ENCODE results near the gene ZNF628.

Gene ZNF628

DNA sequence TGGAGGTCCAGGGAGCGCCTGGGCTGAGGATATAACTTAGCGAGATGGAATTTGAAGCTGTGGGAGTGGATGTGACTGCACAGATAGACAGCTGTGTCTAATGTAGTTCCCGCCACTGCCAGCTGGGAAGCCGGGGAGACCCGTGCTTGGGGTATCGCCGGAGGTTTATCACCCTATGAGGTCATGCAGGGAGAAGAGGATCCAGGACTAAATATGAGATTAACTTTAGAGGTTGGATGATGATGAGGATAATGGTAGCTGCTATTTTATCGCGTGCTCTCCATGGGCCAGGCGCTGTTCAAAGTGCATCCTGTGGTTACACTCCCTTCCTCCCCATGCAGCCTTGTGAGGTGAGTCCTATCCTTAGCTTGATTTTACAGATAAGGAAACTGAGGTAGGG, 31.7 kb downstream of the ZNF628 start:
- DNase-seq, result no peak
- Mint-ChIP-seq H3K27me3 (peaks cover 37 to 39% of the 10 kb centered on the region in 2 donors), H3K36me3 (ENCODE audit: insufficient read depth) (peaks cover 4% of the 10 kb centered on the region), H3K27ac (no peak overlapping the region), H3K9me3 (no peaks in the 10 kb centered on the region), H3K4me1 (ENCODE audit: low read depth in 2 of 2) (peaks cover 9 to 11% of the 10 kb centered on the region in 2 donors), H3K4me3 (no peak overlapping the region)
- no peak for ATAC-seq (replicated peaks)

DNA sequence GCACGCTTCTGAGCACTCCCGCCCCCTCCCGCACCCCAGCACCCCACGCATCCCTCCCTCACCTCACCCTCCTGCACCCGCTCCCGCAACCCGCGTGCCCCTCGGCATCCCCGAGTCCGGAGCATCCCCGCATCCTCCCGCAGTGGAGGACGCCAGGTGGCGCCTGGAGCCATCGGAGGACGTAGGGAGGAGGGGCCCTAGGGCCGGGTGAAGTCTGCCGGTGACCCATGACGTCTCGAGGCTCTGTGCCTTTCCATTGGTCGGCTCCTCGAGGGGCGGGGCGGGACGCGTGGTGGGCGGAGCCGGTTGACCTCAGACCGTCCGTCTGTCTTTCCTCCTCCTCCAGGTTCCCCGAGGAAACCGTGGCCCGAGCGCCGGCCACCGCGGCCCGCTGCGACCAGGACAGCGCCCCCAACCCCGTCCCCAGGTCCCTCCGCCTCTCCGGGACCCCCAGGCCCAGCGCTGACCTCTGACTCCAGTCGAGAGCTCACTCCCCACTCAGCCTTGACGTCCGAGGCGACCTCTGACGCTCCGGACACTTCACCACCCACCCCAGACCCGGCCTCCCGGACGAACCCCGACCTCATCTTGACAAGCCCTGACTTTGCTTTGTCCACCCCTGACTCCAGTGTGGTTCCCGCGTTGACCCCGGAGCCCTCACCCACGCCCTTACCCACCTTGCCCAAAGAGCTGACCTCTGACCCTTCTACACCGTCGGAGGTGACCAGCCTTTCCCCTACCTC, 40.6 kb downstream of the ZNF628 start:
- Mint-ChIP-seq H3K9me3 (no peaks in the 10 kb centered on the region), H3K36me3 (ENCODE audit: insufficient read depth) (peaks cover 4% of the 10 kb centered on the region), H3K4me3 (peak overlapping the region; percentile 65 to 71), H3K27me3 (peaks cover 12 to 21% of the 10 kb centered on the region in 2 donors), H3K4me1 (ENCODE audit: low read depth in 2 of 2) (peaks cover 3 to 4% of the 10 kb centered on the region in 2 donors), H3K27ac (peak overlapping the region; percentile 76 to 79)
- DNase-seq, result peak; percentile 86 to 89 (median 87)
- peak; percentile 100 for ATAC-seq (replicated peaks)

- no peak for DNase-seq
- no peak overlapping the region for H3K27ac Mint-ChIP-seq
- no peak overlapping the region for H3K4me3 Mint-ChIP-seq
- H3K27me3 Mint-ChIP-seq, result no peaks in the 10 kb centered on the region
- peaks cover 3 to 4% of the 10 kb centered on the region in 2 donors for H3K4me1 Mint-ChIP-seq (ENCODE audit: low read depth in 2 of 2)
- peaks cover 4% of the 10 kb centered on the region for H3K36me3 Mint-ChIP-seq (ENCODE audit: insufficient read depth)
- ATAC-seq (replicated peaks), result no peak
- H3K9me3 Mint-ChIP-seq, result no peaks in the 10 kb centered on the region
Observed at GRCh38 chr19:55519451-55520311, 43.3 kb downstream of the ZNF628 start.

GRCh38 chr19:55520691-55521292, 44.4 kb downstream of the ZNF628 start:
- Mint-ChIP-seq H3K27me3 (no peaks in the 10 kb centered on the region), H3K27ac (no peak overlapping the region), H3K9me3 (no peaks in the 10 kb centered on the region), H3K4me1 (ENCODE audit: low read depth in 2 of 2) (peaks cover 3 to 4% of the 10 kb centered on the region in 2 donors), H3K4me3 (no peak overlapping the region), H3K36me3 (ENCODE audit: insufficient read depth) (peaks cover 4% of the 10 kb centered on the region)
- DNase-seq, result no peak
- no peak for ATAC-seq (replicated peaks)

GRCh38 chr19:55525289-55526101, 49.1 kb downstream of the ZNF628 start:
- H3K4me3 Mint-ChIP-seq, result no peak overlapping the region
- no peaks in the 10 kb centered on the region for H3K27me3 Mint-ChIP-seq
- peaks cover 4% of the 10 kb centered on the region for H3K36me3 Mint-ChIP-seq (ENCODE audit: insufficient read depth)
- ATAC-seq (replicated peaks) (no peak), DNase-seq (no peak)
- no peaks in the 10 kb centered on the region for H3K9me3 Mint-ChIP-seq
- no peaks in the 10 kb centered on the region for H3K4me1 Mint-ChIP-seq (ENCODE audit: low read depth in 2 of 2)
- no peak overlapping the region for H3K27ac Mint-ChIP-seq

GRCh38 chr19:55526216-55527196, 50.1 kb downstream of the ZNF628 start:
- ATAC-seq (replicated peaks), result no peak
- Mint-ChIP-seq H3K4me1 (ENCODE audit: low read depth in 2 of 2) (no peaks in the 10 kb centered on the region), H3K36me3 (ENCODE audit: insufficient read depth) (peaks cover 4% of the 10 kb centered on the region), H3K27me3 (no peaks in the 10 kb centered on the region), H3K9me3 (no peaks in the 10 kb centered on the region), H3K27ac (no peak overlapping the region), H3K4me3 (no peak overlapping the region)
- no peak for DNase-seq

- Mint-ChIP-seq H3K27me3 (no peaks in the 10 kb centered on the region), H3K9me3 (no peaks in the 10 kb centered on the region), H3K4me3 (no peak overlapping the region), H3K36me3 (ENCODE audit: insufficient read depth) (no peaks in the 10 kb centered on the region), H3K27ac (no peak overlapping the region), H3K4me1 (ENCODE audit: low read depth in 2 of 2) (no peaks in the 10 kb centered on the region)
- no peak for ATAC-seq (replicated peaks)
- DNase-seq, result no peak
Observed at GRCh38 chr19:55527197-55528029, 51.0 kb downstream of the ZNF628 start.

DNA sequence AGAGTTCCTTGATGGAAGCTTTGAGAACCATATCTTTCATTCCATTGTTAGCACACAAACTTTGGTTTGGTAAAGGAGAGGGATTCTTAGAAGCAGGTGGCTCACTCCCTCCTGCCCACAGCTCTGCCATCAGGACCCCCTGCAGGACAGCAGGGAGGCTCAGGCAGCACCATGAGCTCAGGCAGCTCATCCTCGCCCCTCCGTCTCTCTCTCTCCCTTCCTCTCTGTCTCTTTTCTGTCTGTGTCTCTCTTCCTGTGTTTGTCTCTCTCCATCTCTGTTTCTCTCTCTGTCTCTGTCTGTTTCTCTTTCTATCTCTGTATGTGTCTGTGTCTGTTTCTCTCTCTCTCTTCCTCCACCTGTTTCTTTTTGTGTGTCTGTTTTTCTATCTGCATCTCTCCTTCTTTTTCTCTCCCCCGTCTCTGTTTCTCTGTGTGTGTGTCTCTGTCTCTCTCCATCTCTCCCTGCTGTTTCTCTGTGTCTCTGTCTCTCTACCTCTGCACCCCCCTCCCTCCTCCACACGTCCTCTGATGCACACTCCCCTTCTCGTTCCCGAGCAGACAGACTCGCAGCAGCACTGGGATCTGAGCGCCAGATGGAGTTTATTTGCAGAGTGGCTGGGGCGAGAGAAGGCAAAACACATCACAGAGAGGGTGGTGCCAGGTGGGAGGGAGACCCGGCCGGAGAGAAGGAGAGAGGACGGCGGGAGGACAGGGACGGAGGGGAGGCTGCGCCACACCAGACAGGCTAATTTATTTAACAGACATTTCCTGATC, 51.8 kb downstream of the ZNF628 start:
- ATAC-seq (replicated peaks), result no peak
- DNase-seq, result no peak
- Mint-ChIP-seq H3K4me3 (no peak overlapping the region), H3K4me1 (ENCODE audit: low read depth in 2 of 2) (no peaks in the 10 kb centered on the region), H3K9me3 (no peaks in the 10 kb centered on the region), H3K27me3 (no peaks in the 10 kb centered on the region), H3K36me3 (ENCODE audit: insufficient read depth) (no peaks in the 10 kb centered on the region), H3K27ac (no peak overlapping the region)

DNA sequence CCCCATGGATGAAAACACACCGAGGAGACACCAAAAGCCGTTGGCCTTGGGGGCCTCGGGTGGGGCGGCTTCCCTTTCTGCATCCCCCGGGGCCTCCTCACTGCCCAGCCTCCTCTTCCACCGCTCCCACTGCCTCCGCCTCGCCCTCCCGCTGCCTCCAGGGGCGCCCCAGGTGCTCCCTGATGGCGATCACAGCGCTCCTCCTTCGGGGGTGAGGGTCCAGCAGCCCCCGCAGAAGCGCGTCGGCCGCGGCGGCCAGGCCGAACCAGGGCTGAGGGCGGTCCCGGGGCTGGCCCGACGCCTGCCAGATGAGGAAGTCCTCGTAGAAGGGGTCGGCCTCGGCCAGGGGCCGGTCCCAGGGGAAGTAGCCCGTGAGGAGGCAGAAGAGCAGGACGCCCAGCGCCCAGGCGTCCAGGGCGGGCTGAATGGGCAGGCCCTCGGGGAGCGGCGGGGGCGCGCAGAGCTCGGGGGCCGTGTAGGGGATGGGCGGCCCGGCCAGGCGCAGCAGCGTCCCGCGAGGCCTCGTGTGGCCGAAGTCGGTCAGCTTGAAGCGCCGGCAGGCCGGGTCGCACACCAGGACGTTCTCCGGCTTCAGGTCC, 53.3 kb downstream of the ZNF628 start:
- Mint-ChIP-seq H3K27ac (no peak overlapping the region), H3K4me3 (no peak overlapping the region), H3K9me3 (no peaks in the 10 kb centered on the region), H3K36me3 (ENCODE audit: insufficient read depth) (no peaks in the 10 kb centered on the region), H3K27me3 (peaks cover 7 to 8% of the 10 kb centered on the region in 2 donors), H3K4me1 (ENCODE audit: low read depth in 2 of 2) (no peaks in the 10 kb centered on the region)
- DNase-seq (no peak), ATAC-seq (replicated peaks) (no peak)

DNA sequence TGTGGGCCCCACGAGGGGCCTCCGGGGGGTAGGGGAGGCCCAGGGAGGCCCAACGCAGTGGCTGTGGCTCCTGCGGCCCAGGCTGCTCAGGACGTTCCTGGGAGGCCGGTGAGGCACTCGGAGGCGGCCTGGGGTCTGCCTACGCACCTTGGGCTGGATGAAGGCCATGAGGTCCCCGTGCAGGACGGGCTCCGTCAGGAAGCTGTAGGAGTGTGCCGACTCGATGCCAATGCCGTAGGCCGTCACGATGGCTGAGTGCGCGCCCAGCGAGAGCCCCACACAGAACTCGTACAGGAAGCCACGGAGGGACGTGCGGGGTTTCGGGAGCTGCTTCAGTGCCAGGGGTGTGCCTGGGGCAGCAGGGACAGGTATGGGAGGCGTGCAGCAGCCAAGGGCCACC, 54.6 kb downstream of the ZNF628 start:
- ATAC-seq (replicated peaks) (no peak), DNase-seq (no peak)
- Mint-ChIP-seq H3K4me1 (ENCODE audit: low read depth in 2 of 2) (no peaks in the 10 kb centered on the region), H3K27ac (no peak overlapping the region), H3K27me3 (peaks cover 7 to 8% of the 10 kb centered on the region in 2 donors), H3K4me3 (no peak overlapping the region), H3K36me3 (ENCODE audit: insufficient read depth) (no peaks in the 10 kb centered on the region), H3K9me3 (no peaks in the 10 kb centered on the region)

Measured in effector memory CD8-positive, alpha-beta T cell (primary cell).